ENCODE data around the gene HOXC12. TPM values are rescaled to one million over a fixed set of nuclear protein-coding genes. Genes with fewer than 3 reads are reported as not detected.

Gene HOXC12
- total and polyA plus RNA-seq, 12 donors = not detected

DNA sequence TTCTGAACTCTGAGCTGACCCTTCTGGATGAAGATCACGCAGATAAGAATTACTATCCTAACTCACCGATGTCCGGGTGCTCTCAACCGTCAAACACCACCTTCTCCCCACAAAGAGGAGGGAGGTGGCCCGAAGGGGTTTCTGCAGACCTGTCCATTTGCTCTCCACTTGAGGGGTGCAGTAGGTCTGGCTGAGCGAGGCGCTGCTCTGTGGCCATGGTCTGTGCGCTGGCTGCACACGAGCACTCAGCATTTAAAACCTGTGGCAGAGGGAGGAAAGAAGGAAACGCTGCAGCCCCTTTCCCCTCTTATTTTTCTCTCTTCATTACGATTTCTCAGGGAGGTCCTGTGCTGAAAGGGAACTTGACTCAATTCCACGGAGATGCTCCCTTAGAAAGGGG, 17.6 kb upstream of the HOXC12 start:
- Histone ChIP-seq H3K27me3 (peaks cover 94% of the 10 kb centered on the region), H3K4me3 (no peak overlapping the region), H3K9me3 (replicated peaks in 1 of 3) (no peaks in the 10 kb centered on the region), H3K36me3 (replicated peaks in 1 of 2) (no peaks in the 10 kb centered on the region), H3K27ac (no peak overlapping the region), H3K4me1 (replicated peaks in 1 of 2) (no peaks in the 10 kb centered on the region)
- WGBS, 4 donors = 14 to 20% (median 17%) methylated on average over 12 of the region's 12 CpGs
- no peak for DNase-seq
- intact Hi-C loops (cut with DNase I) = no loop called here
- no peak for TF ChIP-seq POLR2A (IDR thresholded peaks at IDR 0.05)
- TF ChIP-seq, protein P1, sequence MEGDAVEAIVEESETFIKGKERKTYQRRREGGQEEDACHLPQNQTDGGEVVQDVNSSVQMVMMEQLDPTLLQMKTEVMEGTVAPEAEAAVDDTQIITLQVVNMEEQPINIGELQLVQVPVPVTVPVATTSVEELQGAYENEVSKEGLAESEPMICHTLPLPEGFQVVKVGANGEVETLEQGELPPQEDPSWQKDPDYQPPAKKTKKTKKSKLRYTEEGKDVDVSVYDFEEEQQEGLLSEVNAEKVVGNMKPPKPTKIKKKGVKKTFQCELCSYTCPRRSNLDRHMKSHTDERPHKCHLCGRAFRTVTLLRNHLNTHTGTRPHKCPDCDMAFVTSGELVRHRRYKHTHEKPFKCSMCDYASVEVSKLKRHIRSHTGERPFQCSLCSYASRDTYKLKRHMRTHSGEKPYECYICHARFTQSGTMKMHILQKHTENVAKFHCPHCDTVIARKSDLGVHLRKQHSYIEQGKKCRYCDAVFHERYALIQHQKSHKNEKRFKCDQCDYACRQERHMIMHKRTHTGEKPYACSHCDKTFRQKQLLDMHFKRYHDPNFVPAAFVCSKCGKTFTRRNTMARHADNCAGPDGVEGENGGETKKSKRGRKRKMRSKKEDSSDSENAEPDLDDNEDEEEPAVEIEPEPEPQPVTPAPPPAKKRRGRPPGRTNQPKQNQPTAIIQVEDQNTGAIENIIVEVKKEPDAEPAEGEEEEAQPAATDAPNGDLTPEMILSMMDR (IDR thresholded peaks at IDR 0.05) = no peak

DNA sequence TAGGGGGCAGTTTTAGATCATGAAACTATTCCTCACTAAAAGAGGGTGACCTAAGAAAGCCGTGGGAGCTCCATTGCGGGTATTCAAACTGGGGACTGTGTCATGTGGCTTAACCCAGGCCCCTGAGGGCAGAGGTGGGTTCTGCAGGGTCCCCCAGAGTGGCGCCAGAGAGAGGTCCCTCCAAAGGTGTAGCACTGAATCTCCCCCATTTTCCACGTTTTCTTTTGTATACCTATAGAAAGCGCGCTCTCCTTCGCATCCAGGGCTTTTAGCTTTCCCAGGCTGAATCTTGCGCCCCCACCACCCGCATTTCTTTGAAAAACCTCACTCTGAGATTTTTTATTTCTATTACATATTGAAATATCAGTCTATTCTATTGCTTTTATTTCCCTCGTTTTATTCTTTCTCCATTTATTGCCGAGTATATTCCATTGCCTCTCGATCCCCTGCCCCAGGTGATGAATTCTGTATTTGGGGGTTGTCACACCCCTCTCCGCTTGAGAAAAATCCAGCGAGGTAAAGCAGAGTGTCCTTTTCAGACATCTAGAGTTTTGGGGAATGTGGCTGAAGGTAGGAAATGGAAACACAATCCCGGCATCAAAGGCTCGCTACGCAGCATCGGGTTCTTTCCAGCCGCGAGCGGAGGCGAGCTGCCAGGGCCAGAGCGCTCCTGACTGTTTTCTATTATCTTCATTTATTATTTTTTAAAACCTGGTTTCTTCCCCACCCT, 16.9 kb upstream of the HOXC12 start:
- Histone ChIP-seq H3K27me3 (peaks cover 94% of the 10 kb centered on the region), H3K9me3 (replicated peaks in 1 of 3) (no peaks in the 10 kb centered on the region), H3K4me3 (no peak overlapping the region), H3K27ac (no peak overlapping the region), H3K36me3 (replicated peaks in 1 of 2) (no peaks in the 10 kb centered on the region), H3K4me1 (replicated peaks in 1 of 2) (no peaks in the 10 kb centered on the region)
- DNase-seq = no peak
- WGBS, 4 donors = 18 to 22% (median 20%) methylated on average over 23 of the region's 23 CpGs
- intact Hi-C loops (cut with DNase I) = no loop called here
- no peak for TF ChIP-seq POLR2A (IDR thresholded peaks at IDR 0.05)
- TF ChIP-seq, protein P1 (IDR thresholded peaks at IDR 0.05) = no peak

DNA sequence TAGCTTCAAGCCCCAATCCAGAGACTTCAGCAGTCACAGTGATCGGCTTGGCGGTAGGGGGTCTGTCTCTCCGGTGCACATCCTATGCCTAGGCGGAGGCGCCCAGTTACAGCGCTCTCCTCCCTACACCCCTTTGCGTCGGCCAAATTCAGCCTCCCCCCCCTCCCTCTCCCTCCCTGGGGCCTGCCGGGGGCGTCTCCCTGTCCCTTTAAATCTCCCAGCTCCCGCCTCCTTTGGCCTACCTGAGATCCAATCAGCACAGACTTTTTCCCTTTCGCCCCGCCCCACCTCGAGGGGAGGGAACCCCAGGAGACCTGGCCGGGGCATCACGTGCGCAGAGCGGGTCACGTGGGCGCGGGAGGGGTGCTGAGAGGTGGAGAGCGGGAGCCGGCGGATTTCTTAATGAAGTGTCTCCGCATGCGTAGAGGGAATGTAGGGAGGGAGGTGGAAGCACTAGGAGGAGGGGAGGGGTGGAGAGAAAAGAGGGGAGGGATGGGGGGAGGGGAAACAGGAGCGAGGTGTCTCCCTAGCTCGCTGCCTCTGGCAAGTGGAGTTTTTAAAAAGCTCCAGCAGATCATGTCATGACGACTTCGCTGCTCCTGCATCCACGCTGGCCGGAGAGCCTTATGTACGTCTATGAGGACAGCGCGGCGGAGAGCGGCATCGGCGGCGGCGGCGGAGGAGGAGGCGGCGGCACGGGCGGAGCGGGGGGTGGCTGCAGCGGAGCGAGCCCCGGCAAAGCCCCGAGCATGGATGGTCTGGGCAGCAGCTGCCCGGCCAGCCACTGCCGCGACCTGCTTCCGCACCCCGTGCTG, 16.2 kb upstream of the HOXC12 start, which contains the start of gene HOXC13:
Gene HOXC13 (plus strand): TSS at position 506 of the 815 bp plus-strand sequence. CDS start 76 bp downstream, at position 582.
- WGBS, 4 donors = 3 to 7% (median 4%) methylated on average over 29 to 56 of the region's 56 CpGs
- intact Hi-C loops (cut with DNase I) = no loop called here
- H3K27me3 ChIP-seq = peaks cover 100% of the 10 kb centered on the region
- H3K4me1 ChIP-seq (replicated peaks in 1 of 2) = no peaks in the 10 kb centered on the region
- no peak within 1 kb of the TSS for H3K27ac ChIP-seq
- TF ChIP-seq POLR2A (IDR thresholded peaks at IDR 0.05) = no peak
- TF ChIP-seq, protein P1 (IDR thresholded peaks at IDR 0.05) = no peak
- peak; percentile 23 to 68 (median 39) for DNase-seq
- no peaks in the 10 kb centered on the region for H3K9me3 ChIP-seq (replicated peaks in 1 of 3)
- H3K36me3 ChIP-seq (replicated peaks in 1 of 2) = no peaks in the 10 kb centered on the region
- H3K4me3 ChIP-seq = no peak within 1 kb of the TSS

Measured in adrenal gland (tissue), 12 donors.